WTC11 (cell line): ENCODE data around the gene ZBTB47. TPM values are rescaled to one million over a fixed set of nuclear protein-coding genes. Genes with fewer than 3 reads are reported as not detected.

Experiments
- ATAC-seq: fragments of 200-7000 bp; cut with Tn5 transposase; 2 replicates; pipeline ENCODE4 v1.10.0; 2021; ENCODE audit warnings: mild to moderate bottlenecking, moderate library complexity
- CTCF ChIA-PET: fragments of 300-600 bp; sonication (Branson Sonifier 250); formaldehyde crosslinking; loops from one replicate; lab custom pipeline; 2021; ENCODE audit warnings: antibody characterized with exemption; lab: Charles Lee
- POLR2A ChIA-PET: fragments of 350-600 bp; sonication (Branson Sonifier 250); formaldehyde crosslinking; loops from one replicate; lab custom pipeline; 2021; ENCODE audit warnings: antibody characterized with exemption; lab: Charles Lee
- DNase-seq: peaks from one replicate; pipeline ENCODE4 v3.0.0; 2021; ENCODE audit warnings: low spot score
- H3K27ac Mint-ChIP-seq: 2 replicates; pipeline ENCODE4 v1.8.0; 2021; ENCODE audit warnings: mixed read lengths
- H3K27me3 Mint-ChIP-seq: 2 replicates; pipeline ENCODE4 v1.8.0; 2021; ENCODE audit warnings: low read depth, mild to moderate bottlenecking, moderate library complexity, mixed read lengths
- H3K36me3 Mint-ChIP-seq: 2 replicates; pipeline ENCODE4 v1.8.0; 2021; ENCODE audit warnings: mixed read lengths
- H3K4me1 Mint-ChIP-seq: 2 replicates; pipeline ENCODE4 v1.8.0; 2022; ENCODE audit warnings: mixed read lengths
- H3K4me3 Mint-ChIP-seq: 2 replicates; pipeline ENCODE4 v1.8.0; 2021; ENCODE audit warnings: mild to moderate bottlenecking, moderate library complexity, mixed read lengths
- H3K9me3 Mint-ChIP-seq: 2 replicates; pipeline ENCODE4 v1.8.0; 2021; ENCODE audit warnings: mixed read lengths
- ATF6 ChIP-seq: sonication (generic); formaldehyde crosslinking; IDR thresholded peaks from 2 replicates; pipeline ENCODE4 v1.8.1; 2023; ENCODE audit warnings: mild to moderate bottlenecking, missing genetic modification reagents
- ESRRA ChIP-seq: sonication (generic); formaldehyde crosslinking; IDR thresholded peaks from 2 replicates; pipeline ENCODE4 v1.8.1; 2022; ENCODE audit warnings: mild to moderate bottlenecking, missing genetic modification reagents, borderline replicate concordance
- FOXK1 ChIP-seq: sonication (generic); formaldehyde crosslinking; IDR thresholded peaks from 2 replicates; pipeline ENCODE4 v1.8.0; 2022; ENCODE audit warnings: mild to moderate bottlenecking, moderate library complexity, missing genetic modification reagents
- GTF2I ChIP-seq: fragments of 250-450 bp; sonication (Bioruptor Pico); conservative IDR thresholded peaks from 2 replicates; pipeline ENCODE4 v1.4.0; 2021; ENCODE audit warnings: mild to moderate bottlenecking
- HMGA2 ChIP-seq: fragments of 250-450 bp; sonication (Bioruptor Pico); IDR thresholded peaks from 2 replicates; pipeline ENCODE4 v1.4.0; 2021; ENCODE audit warnings: mild to moderate bottlenecking, moderate library complexity
- JUN ChIP-seq: sonication (generic); formaldehyde crosslinking; IDR thresholded peaks from 2 replicates; pipeline ENCODE4 v1.8.0; 2023; ENCODE audit warnings: mild to moderate bottlenecking, missing genetic modification reagents
- NR1H2 ChIP-seq: sonication (generic); formaldehyde crosslinking; IDR thresholded peaks from 2 replicates; pipeline ENCODE4 v1.9.0; 2021; ENCODE audit warnings: mild to moderate bottlenecking, moderate library complexity, missing genetic modification reagents
- NR3C1 ChIP-seq: sonication (generic); formaldehyde crosslinking; conservative IDR thresholded peaks from 2 replicates; pipeline ENCODE4 v1.8.1; 2023; ENCODE audit warnings: low read depth, mild to moderate bottlenecking, missing genetic modification reagents
- PRRX2 ChIP-seq: fragments of 250-450 bp; sonication (Bioruptor Pico); IDR thresholded peaks from 2 replicates; pipeline ENCODE4 v1.8.0; 2021; ENCODE audit warnings: mild to moderate bottlenecking
- RELA ChIP-seq: sonication (generic); formaldehyde crosslinking; IDR thresholded peaks from 2 replicates; pipeline ENCODE4 v1.8.1; 2022; ENCODE audit warnings: missing genetic modification reagents, mild to moderate bottlenecking, borderline replicate concordance
- RORB ChIP-seq: fragments of 250-450 bp; sonication (Bioruptor Pico); IDR thresholded peaks from 2 replicates; pipeline ENCODE4 v1.9.0; 2021; ENCODE audit warnings: mild to moderate bottlenecking
- SOX15 ChIP-seq: fragments of 250-450 bp; sonication (Bioruptor Pico); IDR thresholded peaks from 2 replicates; pipeline ENCODE4 v1.9.0; 2021; ENCODE audit warnings: mild to moderate bottlenecking
- TCF7 ChIP-seq: sonication (generic); formaldehyde crosslinking; IDR thresholded peaks from 2 replicates; pipeline ENCODE4 v1.8.0; 2022; ENCODE audit warnings: mild to moderate bottlenecking, low read depth, missing genetic modification reagents, moderate library complexity
- ZNF281 ChIP-seq: sonication (generic); formaldehyde crosslinking; IDR thresholded peaks from 2 replicates; pipeline ENCODE4 v1.8.0; 2023; ENCODE audit warnings: mild to moderate bottlenecking, missing genetic modification reagents
- total RNA-seq: library from RNA; stranded (reverse); gene quantifications from 3 replicates; pipeline ENCODE4 v1.2.3, GENCODE V29; 2021
- TF ChIP-seq, protein P1 (sequence below): sonication (generic); formaldehyde crosslinking; conservative IDR thresholded peaks from 2 replicates; pipeline ENCODE4 v1.8.1; 2023; ENCODE audit warnings: mild to moderate bottlenecking, low read depth, missing genetic modification reagents, moderate library complexity
- TF ChIP-seq, protein P2 (sequence below): fragments of 250-450 bp; sonication (Bioruptor Pico); IDR thresholded peaks from 2 replicates; pipeline ENCODE4 v1.9.0; 2021; ENCODE audit warnings: moderate library complexity, mild to moderate bottlenecking, inconsistent platforms, borderline replicate concordance
- TF ChIP-seq, protein P3 (sequence below): fragments of 250-450 bp; sonication (Bioruptor Pico); IDR thresholded peaks from 2 replicates; pipeline ENCODE4 v1.9.0; 2021; ENCODE audit warnings: mild to moderate bottlenecking, borderline replicate concordance

ZBTB47 gene
- total RNA-seq, 1 experiment from 2014 or later = 5.2 TPM

DNA sequence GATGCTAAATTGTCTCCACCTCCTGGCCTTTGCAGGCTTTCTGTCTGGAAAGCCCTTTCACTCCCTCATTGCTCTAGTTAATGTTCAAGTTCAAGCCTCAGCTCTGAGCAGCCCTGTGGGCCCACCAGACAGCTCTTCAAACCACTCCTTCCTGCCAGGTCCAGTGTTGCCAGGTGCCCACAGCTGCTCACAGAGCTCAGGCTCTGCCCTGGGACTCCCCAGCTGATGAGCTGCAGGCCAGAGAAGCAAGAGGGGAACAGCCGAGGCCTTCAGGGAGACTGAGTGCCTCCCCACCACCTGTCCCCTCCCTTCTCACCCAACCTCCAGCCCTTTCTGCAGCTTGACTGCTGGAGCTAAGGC lies 1.3 kb upstream of the ZBTB47 start (continued):
- TF ChIP-seq, protein P1, sequence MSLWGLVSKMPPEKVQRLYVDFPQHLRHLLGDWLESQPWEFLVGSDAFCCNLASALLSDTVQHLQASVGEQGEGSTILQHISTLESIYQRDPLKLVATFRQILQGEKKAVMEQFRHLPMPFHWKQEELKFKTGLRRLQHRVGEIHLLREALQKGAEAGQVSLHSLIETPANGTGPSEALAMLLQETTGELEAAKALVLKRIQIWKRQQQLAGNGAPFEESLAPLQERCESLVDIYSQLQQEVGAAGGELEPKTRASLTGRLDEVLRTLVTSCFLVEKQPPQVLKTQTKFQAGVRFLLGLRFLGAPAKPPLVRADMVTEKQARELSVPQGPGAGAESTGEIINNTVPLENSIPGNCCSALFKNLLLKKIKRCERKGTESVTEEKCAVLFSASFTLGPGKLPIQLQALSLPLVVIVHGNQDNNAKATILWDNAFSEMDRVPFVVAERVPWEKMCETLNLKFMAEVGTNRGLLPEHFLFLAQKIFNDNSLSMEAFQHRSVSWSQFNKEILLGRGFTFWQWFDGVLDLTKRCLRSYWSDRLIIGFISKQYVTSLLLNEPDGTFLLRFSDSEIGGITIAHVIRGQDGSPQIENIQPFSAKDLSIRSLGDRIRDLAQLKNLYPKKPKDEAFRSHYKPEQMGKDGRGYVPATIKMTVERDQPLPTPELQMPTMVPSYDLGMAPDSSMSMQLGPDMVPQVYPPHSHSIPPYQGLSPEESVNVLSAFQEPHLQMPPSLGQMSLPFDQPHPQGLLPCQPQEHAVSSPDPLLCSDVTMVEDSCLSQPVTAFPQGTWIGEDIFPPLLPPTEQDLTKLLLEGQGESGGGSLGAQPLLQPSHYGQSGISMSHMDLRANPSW (CRISPR knock-in tag) = no peak

- ATAC-seq (peak; percentile 2), DNase-seq (no peak)
- TF ChIP-seq, protein P2, sequence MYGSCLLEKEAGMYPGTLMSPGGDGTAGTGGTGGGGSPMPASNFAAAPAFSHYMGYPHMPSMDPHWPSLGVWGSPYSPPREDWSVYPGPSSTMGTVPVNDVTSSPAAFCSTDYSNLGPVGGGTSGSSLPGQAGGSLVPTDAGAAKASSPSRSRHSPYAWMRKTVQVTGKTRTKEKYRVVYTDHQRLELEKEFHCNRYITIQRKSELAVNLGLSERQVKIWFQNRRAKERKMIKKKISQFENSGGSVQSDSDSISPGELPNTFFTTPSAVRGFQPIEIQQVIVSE (CRISPR knock-in tag) = no peak
- TF ChIP-seq HMGA2 = no peak
- TF ChIP-seq, protein P3, sequence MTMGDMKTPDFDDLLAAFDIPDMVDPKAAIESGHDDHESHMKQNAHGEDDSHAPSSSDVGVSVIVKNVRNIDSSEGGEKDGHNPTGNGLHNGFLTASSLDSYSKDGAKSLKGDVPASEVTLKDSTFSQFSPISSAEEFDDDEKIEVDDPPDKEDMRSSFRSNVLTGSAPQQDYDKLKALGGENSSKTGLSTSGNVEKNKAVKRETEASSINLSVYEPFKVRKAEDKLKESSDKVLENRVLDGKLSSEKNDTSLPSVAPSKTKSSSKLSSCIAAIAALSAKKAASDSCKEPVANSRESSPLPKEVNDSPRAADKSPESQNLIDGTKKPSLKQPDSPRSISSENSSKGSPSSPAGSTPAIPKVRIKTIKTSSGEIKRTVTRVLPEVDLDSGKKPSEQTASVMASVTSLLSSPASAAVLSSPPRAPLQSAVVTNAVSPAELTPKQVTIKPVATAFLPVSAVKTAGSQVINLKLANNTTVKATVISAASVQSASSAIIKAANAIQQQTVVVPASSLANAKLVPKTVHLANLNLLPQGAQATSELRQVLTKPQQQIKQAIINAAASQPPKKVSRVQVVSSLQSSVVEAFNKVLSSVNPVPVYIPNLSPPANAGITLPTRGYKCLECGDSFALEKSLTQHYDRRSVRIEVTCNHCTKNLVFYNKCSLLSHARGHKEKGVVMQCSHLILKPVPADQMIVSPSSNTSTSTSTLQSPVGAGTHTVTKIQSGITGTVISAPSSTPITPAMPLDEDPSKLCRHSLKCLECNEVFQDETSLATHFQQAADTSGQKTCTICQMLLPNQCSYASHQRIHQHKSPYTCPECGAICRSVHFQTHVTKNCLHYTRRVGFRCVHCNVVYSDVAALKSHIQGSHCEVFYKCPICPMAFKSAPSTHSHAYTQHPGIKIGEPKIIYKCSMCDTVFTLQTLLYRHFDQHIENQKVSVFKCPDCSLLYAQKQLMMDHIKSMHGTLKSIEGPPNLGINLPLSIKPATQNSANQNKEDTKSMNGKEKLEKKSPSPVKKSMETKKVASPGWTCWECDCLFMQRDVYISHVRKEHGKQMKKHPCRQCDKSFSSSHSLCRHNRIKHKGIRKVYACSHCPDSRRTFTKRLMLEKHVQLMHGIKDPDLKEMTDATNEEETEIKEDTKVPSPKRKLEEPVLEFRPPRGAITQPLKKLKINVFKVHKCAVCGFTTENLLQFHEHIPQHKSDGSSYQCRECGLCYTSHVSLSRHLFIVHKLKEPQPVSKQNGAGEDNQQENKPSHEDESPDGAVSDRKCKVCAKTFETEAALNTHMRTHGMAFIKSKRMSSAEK (CRISPR knock-in tag) = no peak
- no peak for TF ChIP-seq GTF2I (CRISPR knock-in tag)
- TF ChIP-seq SOX15 (CRISPR knock-in tag) = no peak
- no peak for TF ChIP-seq FOXK1 (CRISPR knock-in tag)
- TF ChIP-seq ESRRA (CRISPR knock-in tag) = no peak
- TF ChIP-seq JUN = no peak
- TF ChIP-seq ATF6 = no peak
- no peak for TF ChIP-seq PRRX2 (CRISPR knock-in tag)
- no peak for TF ChIP-seq NR3C1 (CRISPR knock-in tag)
- no peak for TF ChIP-seq TCF7 (CRISPR knock-in tag)
- TF ChIP-seq ZNF281 (CRISPR knock-in tag) = no peak
- TF ChIP-seq RORB (CRISPR knock-in tag) = no peak
- no peak for TF ChIP-seq NR1H2
- TF ChIP-seq, protein P1 (CRISPR knock-in tag) = no peak
- TF ChIP-seq RELA (CRISPR knock-in tag) = no peak
- H3K9me3 Mint-ChIP-seq = no peaks in the 10 kb centered on the region
- ChIA-PET POLR2A (interaction anchor here (1.1 kb wide), 2 partner anchors 23 to 35 kb away, joined by 3 to 4 read pairs; no protein-coding TSS in a partner anchor), CTCF (interaction anchor here (1.0 to 4.5 kb wide), 14 partner anchors 8 to 228 kb away, joined by 3 to 32 read pairs (median 6); partner anchors contain the start of gene HIGD1A)
- peaks cover 7% of the 10 kb centered on the region for H3K36me3 Mint-ChIP-seq
- H3K4me1 Mint-ChIP-seq = peaks cover 47% of the 10 kb centered on the region
- H3K4me3 Mint-ChIP-seq = peak overlapping the region; percentile 87
- no peaks in the 10 kb centered on the region for H3K27me3 Mint-ChIP-seq
- H3K27ac Mint-ChIP-seq = 0 out of 2 replicates have a peak overlapping the region, but pooled peaks have one; percentile 12
Observed at GRCh38 chr3:42652611-42653302, 740 bp upstream of the ZBTB47 start.
